ENCODE measurements around the gene FYB1. TPM values are rescaled to one million over a fixed set of nuclear protein-coding genes. Genes with fewer than 3 reads are reported as not detected.

FYB1 gene
- total and polyA plus RNA-seq, 2 of the 4 experiments (the other 2 are of a cell fraction): not detected

- Histone ChIP-seq H2AK5ac (ENCODE audit: low read depth, low read length) (no peak overlapping the region), H4K5ac (ENCODE audit: low read depth, low read length) (no peak overlapping the region), H3K9ac (ENCODE audit: low read depth, low read length) (no peak overlapping the region), H3K56ac (ENCODE audit: extremely low read depth, insufficient read depth, low read length) (no peak overlapping the region), H3K79me1 (ENCODE audit: low read depth in 1 of 2, low read length in 2 of 2) (no peaks in the 10 kb centered on the region), H3K18ac (ENCODE audit: low read depth, low read length) (no peak overlapping the region), H3K9me3 (ENCODE audit: control insufficient read depth, insufficient read depth, low read length) (no peaks in the 10 kb centered on the region), H2AFZ (replicated peaks; ENCODE audit: low read length, poor library complexity) (no peak overlapping the region), H3K23ac (ENCODE audit: low read depth, low read length) (no peak overlapping the region), H2BK120ac (ENCODE audit: low read depth, low read length) (no peak overlapping the region), H2AK9ac (replicated peaks; ENCODE audit: low read depth, low read length, poor library complexity) (no peak overlapping the region), H3K4me2 (ENCODE audit: low read depth, low read length) (no peak overlapping the region), H3K27me3 (ENCODE audit: control insufficient read depth, insufficient read depth, low read length) (peaks cover 4% of the 10 kb centered on the region), H3K9me1 (ENCODE audit: insufficient read depth, low read length) (no peaks in the 10 kb centered on the region), H3K4ac (ENCODE audit: low read depth, low read length) (no peak overlapping the region), H3K36me3 (ENCODE audit: control insufficient read depth, insufficient read depth, low read length) (no peaks in the 10 kb centered on the region), H2BK15ac (ENCODE audit: low read depth, low read length) (no peak overlapping the region), H2BK20ac (ENCODE audit: low read depth, low read length) (no peak overlapping the region), H3K27ac (ENCODE audit: insufficient read depth, low read length) (no peak overlapping the region), H3K14ac (replicated peaks; ENCODE audit: low read depth, low read length) (no peak overlapping the region), H3K4me1 (ENCODE audit: control insufficient read depth, insufficient read depth, low read length) (no peaks in the 10 kb centered on the region), H3K4me3 (ENCODE audit: insufficient read depth, low read depth, low read length) (no peak overlapping the region), H4K8ac (ENCODE audit: low read depth in 2 of 2, low read length in 2 of 2) (no peak overlapping the region), H2BK5ac (ENCODE audit: low read depth, low read length, poor library complexity, severe bottlenecking) (no peak overlapping the region), H4K20me1 (ENCODE audit: insufficient read depth, low read length) (no peaks in the 10 kb centered on the region), H4K91ac (ENCODE audit: insufficient read depth, low read depth, low read length) (no peak overlapping the region)
- WGBS, 2 experiments (ENCODE audit: extremely low coverage in 2 of 2, insufficient read length in 1 of 2): no CpG with 5 or more reads among the region's 1 CpG
- BruUV-seq (replicated peaks): no TSS peak
- ChIA-PET CTCF (no interaction called here), POLR2A (ENCODE audit: unreplicated experiment) (no interaction called here)
- dilution Hi-C loops (cut with HindIII; ENCODE audit: low sequenced_read_pairs, unreplicated experiment) (no loop called here), intact Hi-C loops (cut with micrococcal nuclease) (no loop called here), in situ Hi-C loops (cut with MboI; ENCODE audit: low sequenced_read_pairs) (loop anchor here (25.0 kb wide), 1 partner anchor 358 kb away; no protein-coding TSS in a partner anchor)
- no peak for ATAC-seq (ENCODE audit: low read depth)
- TF ChIP-seq, protein P1, sequence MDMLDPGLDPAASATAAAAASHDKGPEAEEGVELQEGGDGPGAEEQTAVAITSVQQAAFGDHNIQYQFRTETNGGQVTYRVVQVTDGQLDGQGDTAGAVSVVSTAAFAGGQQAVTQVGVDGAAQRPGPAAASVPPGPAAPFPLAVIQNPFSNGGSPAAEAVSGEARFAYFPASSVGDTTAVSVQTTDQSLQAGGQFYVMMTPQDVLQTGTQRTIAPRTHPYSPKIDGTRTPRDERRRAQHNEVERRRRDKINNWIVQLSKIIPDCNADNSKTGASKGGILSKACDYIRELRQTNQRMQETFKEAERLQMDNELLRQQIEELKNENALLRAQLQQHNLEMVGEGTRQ (IDR thresholded peaks at IDR 0.05; ENCODE audit: low read depth, low read length): no peak
- no peak for TF ChIP-seq MXI1 (IDR thresholded peaks at IDR 0.05; ENCODE audit: borderline replicate concordance, low read depth, low read length)
- TF ChIP-seq BHLHE40 (IDR thresholded peaks at IDR 0.05; ENCODE audit: low read depth, low read length): no peak
- no peak for TF ChIP-seq RAD21 (IDR thresholded peaks at IDR 0.05; ENCODE audit: low read length)
- no peak for TF ChIP-seq FOS (IDR thresholded peaks at IDR 0.05; ENCODE audit: low read depth, low read length)
- TF ChIP-seq MAFK (IDR thresholded peaks at IDR 0.05; ENCODE audit: low read depth, low read length): no peak
- no peak for TF ChIP-seq RFX5 (IDR thresholded peaks at IDR 0.05; ENCODE audit: low read depth, low read length)
- TF ChIP-seq ELK1 (IDR thresholded peaks at IDR 0.05; ENCODE audit: borderline replicate concordance, low read depth, low read length): no peak
- TF ChIP-seq, protein P2, sequence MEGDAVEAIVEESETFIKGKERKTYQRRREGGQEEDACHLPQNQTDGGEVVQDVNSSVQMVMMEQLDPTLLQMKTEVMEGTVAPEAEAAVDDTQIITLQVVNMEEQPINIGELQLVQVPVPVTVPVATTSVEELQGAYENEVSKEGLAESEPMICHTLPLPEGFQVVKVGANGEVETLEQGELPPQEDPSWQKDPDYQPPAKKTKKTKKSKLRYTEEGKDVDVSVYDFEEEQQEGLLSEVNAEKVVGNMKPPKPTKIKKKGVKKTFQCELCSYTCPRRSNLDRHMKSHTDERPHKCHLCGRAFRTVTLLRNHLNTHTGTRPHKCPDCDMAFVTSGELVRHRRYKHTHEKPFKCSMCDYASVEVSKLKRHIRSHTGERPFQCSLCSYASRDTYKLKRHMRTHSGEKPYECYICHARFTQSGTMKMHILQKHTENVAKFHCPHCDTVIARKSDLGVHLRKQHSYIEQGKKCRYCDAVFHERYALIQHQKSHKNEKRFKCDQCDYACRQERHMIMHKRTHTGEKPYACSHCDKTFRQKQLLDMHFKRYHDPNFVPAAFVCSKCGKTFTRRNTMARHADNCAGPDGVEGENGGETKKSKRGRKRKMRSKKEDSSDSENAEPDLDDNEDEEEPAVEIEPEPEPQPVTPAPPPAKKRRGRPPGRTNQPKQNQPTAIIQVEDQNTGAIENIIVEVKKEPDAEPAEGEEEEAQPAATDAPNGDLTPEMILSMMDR (conservative IDR thresholded peaks at IDR 0.05; ENCODE audit: low read depth, low read length): no peak
- no peak for TF ChIP-seq MAZ (IDR thresholded peaks at IDR 0.05; ENCODE audit: borderline replicate concordance, low read depth, low read length)
- TF ChIP-seq SMC3 (IDR thresholded peaks at IDR 0.05; ENCODE audit: low read depth, low read length): no peak
- TF ChIP-seq CEBPB (IDR thresholded peaks at IDR 0.05; ENCODE audit: low read depth, low read length): no peak
- no peak for TF ChIP-seq RCOR1 (IDR thresholded peaks at IDR 0.05; ENCODE audit: insufficient replicate concordance, low read length)
- TF ChIP-seq CHD1 (IDR thresholded peaks at IDR 0.05; ENCODE audit: low read depth, low read length): no peak
- no peak for TF ChIP-seq NFE2L2 (IDR thresholded peaks at IDR 0.05; ENCODE audit: low read depth, low read length)
- DNase-seq: no peak
Observed at GRCh38 chr5:39203951-39204350, 15.4 kb downstream of the FYB1 start.
